GM21528 (cell line): Measurements from ENCODE around the gene ALOXE3.
"Not testable (repeated sequence)": the region's sequence is repeated elsewhere in the genome, so short reads cannot be mapped to it uniquely, and the experiment has no call there.

Source experiments
- ATAC-seq: cut with Tn5 transposase; IDR thresholded peaks from one replicate; pipeline ENCODE4 v1.9.1; 2021; ENCODE audit warnings: mild to moderate bottlenecking, moderate library complexity; ENCODE audit not compliant: unreplicated experiment, low FRiP score

ALOXE3 gene

GRCh38 chr17:8103549-8103948 lies 14.8 kb downstream of the ALOXE3 start:
- no peak for ATAC-seq

- ATAC-seq = no peak
Observed at GRCh38 chr17:8101721-8102120, 16.6 kb downstream of the ALOXE3 start.

- no peak for ATAC-seq
Observed at GRCh38 chr17:8100763-8101162, 17.6 kb downstream of the ALOXE3 start.

- no peak for ATAC-seq
Observed at GRCh38 chr17:8100111-8100510, 18.2 kb downstream of the ALOXE3 start.

- ATAC-seq = no peak
Observed at GRCh38 chr17:8096541-8096940, 21.8 kb downstream of the ALOXE3 start.

GRCh38 chr17:8095361-8095760 lies 23.0 kb downstream of the ALOXE3 start:
- no peak for ATAC-seq

- ATAC-seq = no peak
Observed at GRCh38 chr17:8091033-8091687, 27.2 kb downstream of the ALOXE3 start.

- no peak for ATAC-seq
Observed at GRCh38 chr17:8089728-8090127, 28.6 kb downstream of the ALOXE3 start.

- ATAC-seq = no peak
Observed at GRCh38 chr17:8087952-8088230, 30.4 kb downstream of the ALOXE3 start.

- no peak for ATAC-seq
Observed at GRCh38 chr17:8087075-8087951, 31.0 kb downstream of the ALOXE3 start, which contains the start of gene ALOX12B. Gene ALOX12B, minus strand, starts transcription at chr17:8087716. Its CDS starts 274 bp downstream, at chr17:8087442.

- no peak for ATAC-seq
Observed at GRCh38 chr17:8084250-8084649, 34.1 kb downstream of the ALOXE3 start.

GRCh38 chr17:8082292-8082691 lies 36.0 kb downstream of the ALOXE3 start:
- ATAC-seq = no peak

GRCh38 chr17:8081876-8082275 lies 36.4 kb downstream of the ALOXE3 start:
- ATAC-seq = no peak

GRCh38 chr17:8080799-8081219 lies 37.5 kb downstream of the ALOXE3 start:
- no peak for ATAC-seq

- ATAC-seq = no peak
Observed at GRCh38 chr17:8080208-8080798, 38.0 kb downstream of the ALOXE3 start.

GRCh38 chr17:8079291-8080207 lies 38.8 kb downstream of the ALOXE3 start:
- ATAC-seq = no peak

- ATAC-seq = not testable (repeated sequence)
Observed at GRCh38 chr17:8077939-8078338, 40.4 kb downstream of the ALOXE3 start.

GRCh38 chr17:8076502-8077266 lies 41.6 kb downstream of the ALOXE3 start:
- no peak for ATAC-seq

GRCh38 chr17:8075574-8076342 lies 42.6 kb downstream of the ALOXE3 start:
- ATAC-seq = no peak
